Kidney epithelial cell (primary cell): ENCODE data around the gene SIGMAR1. TPM values are rescaled to one million over a fixed set of nuclear protein-coding genes. Genes with fewer than 3 reads are reported as not detected.

Experiments used
- DNase-seq: peaks from one replicate; pipeline ENCODE4 v3.0.0-alpha.2; 2010; ENCODE audit warnings: low read depth
- H3K27me3 ChIP-seq: 2 replicates; pipeline ENCODE4 v1.6.0; 2011; ENCODE audit warnings: low read length; ENCODE audit not compliant: control insufficient read depth, insufficient read depth
- H3K36me3 ChIP-seq: 2 replicates; pipeline ENCODE4 v1.5.1; 2011; ENCODE audit warnings: low read length; ENCODE audit not compliant: control insufficient read depth, insufficient read depth
- H3K4me3 ChIP-seq: 2 replicates; pipeline ENCODE4 v1.5.1; 2011; ENCODE audit warnings: low read depth, mild to moderate bottlenecking, control low read depth, low read length
- CTCF ChIP-seq: IDR thresholded peaks from 2 replicates; pipeline ENCODE4 v1.5.1; 2011; ENCODE audit warnings: mild to moderate bottlenecking, moderate library complexity, low read length, control low read depth, inconsistent platforms; ENCODE audit not compliant: insufficient read depth, poor library complexity, severe bottlenecking
- total RNA-seq: library from RNA; depleted of rRNA; stranded (reverse); fragments of >200 nt; gene quantifications from 2 replicates; pipeline ENCODE4 v1.2.3, GENCODE V29; 2015

SIGMAR1 gene
- total RNA-seq, 1 donor from 2014 or later: 121 TPM

- Histone ChIP-seq H3K36me3 (no peaks in the 10 kb centered on the region), H3K4me3 (no peak overlapping the region), H3K27me3 (peaks cover 76% of the 10 kb centered on the region)
- no peak for DNase-seq
- no peak for TF ChIP-seq CTCF
These were observed 52.6 kb downstream of the SIGMAR1 start for GRCh38 chr9:34584970-34585369.

Other genes with a start within 250 kb of the SIGMAR1 start
- 14.7 and 16.8 TPM in 2 replicates for gene FAM219A, start 179.2 kb downstream of the SIGMAR1 start, total RNA-seq
- gene DNAI1, start 179.0 kb downstream of the SIGMAR1 start, total RNA-seq: not detected in 2 replicates
- 1.5 TPM in 1 of 2 replicates, not detected in the other for gene ENHO, start 114.8 kb downstream of the SIGMAR1 start, total RNA-seq
- 0.27 and 1.1 TPM in 2 replicates for gene CNTFR, start 48.1 kb downstream of the SIGMAR1 start, total RNA-seq
- gene RPP25L, start 25.7 kb downstream of the SIGMAR1 start, total RNA-seq: 31.5 and 34.0 TPM in 2 replicates
- 92.7 and 128 TPM in 2 replicates for gene DCTN3, start 17.3 kb downstream of the SIGMAR1 start, total RNA-seq
- gene ARID3C, start 8.7 kb downstream of the SIGMAR1 start, total RNA-seq: 0.48 and 1.0 TPM in 2 replicates
- 34.4 and 39.4 TPM in 2 replicates for gene GALT, start 8.9 kb upstream of the SIGMAR1 start, total RNA-seq
- 5.9 and 11.6 TPM in 2 replicates for gene IL11RA, start 14.4 kb upstream of the SIGMAR1 start, total RNA-seq
- gene CCL27, start 24.9 kb upstream of the SIGMAR1 start, total RNA-seq: not detected in 2 replicates
- not detected in 2 replicates for gene CCL19, start 53.5 kb upstream of the SIGMAR1 start, total RNA-seq
- not detected in 2 replicates for gene CCL21, start 72.3 kb upstream of the SIGMAR1 start, total RNA-seq